Measurements from ENCODE around the gene AIFM3. TPM values are rescaled to one million over a fixed set of nuclear protein-coding genes. Genes with fewer than 3 reads are reported as not detected.
"Not testable (repeated sequence)": the region's sequence is repeated elsewhere in the genome, so short reads cannot be mapped to it uniquely, and the experiment has no call there.

The AIFM3 gene
- total RNA-seq, 2 experiments from 2014 or later: not detected

DNA sequence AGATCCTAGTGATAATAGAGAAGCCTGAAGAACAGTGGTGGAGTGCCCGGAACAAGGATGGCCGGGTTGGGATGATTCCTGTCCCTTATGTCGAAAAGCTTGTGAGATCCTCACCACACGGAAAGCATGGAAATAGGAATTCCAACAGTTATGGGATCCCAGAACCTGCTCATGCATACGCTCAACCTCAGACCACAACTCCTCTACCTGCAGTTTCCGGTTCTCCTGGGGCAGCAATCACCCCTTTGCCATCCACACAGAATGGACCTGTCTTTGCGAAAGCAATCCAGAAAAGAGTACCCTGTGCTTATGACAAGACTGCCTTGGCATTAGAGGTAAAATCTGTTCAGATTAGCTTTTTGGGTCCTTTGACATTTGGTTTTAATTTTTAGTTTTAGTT lies 33.1 kb upstream of the AIFM3 start:
- no peak for DNase-seq
- Mint-ChIP-seq H3K9me3 (no peaks in the 10 kb centered on the region), H3K27ac (no peak overlapping the region), H3K4me3 (no peak overlapping the region), H3K27me3 (no peaks in the 10 kb centered on the region), H3K36me3 (peaks cover 41% of the 10 kb centered on the region), H3K4me1 (ENCODE audit: low read depth) (peaks cover 56% of the 10 kb centered on the region)
- CTCF ChIA-PET: no interaction called here
- POLR2A ChIA-PET: no interaction called here
- intact Hi-C loops (cut with micrococcal nuclease): no loop called here

DNA sequence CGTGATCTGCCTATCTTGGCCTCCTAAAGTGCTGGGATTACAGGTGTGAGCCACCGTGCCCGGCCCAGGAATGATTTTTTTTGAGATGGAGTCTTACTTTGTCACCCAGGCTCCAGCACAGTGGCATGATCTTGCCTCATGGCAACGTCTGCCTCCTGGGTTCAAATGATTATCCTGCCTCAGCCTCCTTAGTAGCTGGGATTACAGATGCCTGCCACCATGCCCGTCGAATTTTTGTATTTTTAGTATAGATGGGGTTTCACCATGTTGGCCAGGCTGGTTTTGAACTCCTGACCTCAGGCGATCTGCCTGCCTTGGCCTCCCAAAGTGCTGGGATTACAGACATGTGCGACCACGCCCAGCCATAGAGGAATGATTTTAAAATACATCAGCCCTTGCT lies 32.0 kb upstream of the AIFM3 start:
- H3K27me3 Mint-ChIP-seq; CTCF ChIA-PET; H3K4me3 Mint-ChIP-seq; intact Hi-C loops (cut with micrococcal nuclease); POLR2A ChIA-PET; H3K27ac Mint-ChIP-seq; H3K9me3 Mint-ChIP-seq; DNase-seq: not testable (repeated sequence)
- peaks cover 57% of the 10 kb centered on the region for H3K4me1 Mint-ChIP-seq (ENCODE audit: low read depth)
- H3K36me3 Mint-ChIP-seq: peaks cover 37% of the 10 kb centered on the region

DNA sequence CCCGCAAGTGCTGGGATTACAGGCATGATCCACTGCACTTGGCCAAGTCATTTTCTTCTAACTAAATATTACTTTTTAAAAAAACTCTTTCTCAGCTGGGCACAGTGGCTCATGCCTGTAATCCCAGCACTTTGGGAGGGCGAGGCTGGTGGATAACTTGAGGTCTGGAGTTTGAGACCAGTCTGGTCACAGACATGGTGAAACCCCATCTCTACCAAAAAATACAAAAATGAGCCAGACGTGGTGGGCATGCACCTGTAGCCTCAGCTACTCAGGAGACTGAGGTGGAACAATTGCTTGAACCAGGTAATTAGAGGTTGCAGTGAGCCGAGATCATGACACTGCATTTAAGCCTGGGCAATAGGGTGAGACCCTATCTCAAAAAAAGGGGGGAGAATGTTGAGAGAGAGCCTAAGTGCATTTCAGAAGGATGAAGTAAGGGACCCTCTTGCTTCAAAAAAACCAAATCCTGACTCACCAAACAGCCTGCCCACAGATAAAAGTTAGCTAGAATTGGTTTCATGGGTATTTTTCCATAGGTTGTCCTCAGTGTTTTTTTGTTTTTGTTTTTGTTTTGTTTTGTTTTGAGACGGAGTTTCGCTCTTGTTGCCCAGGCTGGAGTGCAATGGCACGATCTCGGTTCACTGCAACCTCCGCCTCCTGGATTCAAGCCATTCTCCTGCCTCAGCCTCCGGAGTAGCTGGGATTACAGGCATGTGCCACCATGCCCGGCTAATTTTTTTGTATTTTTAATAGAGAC lies 31.1 kb upstream of the AIFM3 start:
- H3K36me3 Mint-ChIP-seq: peaks cover 44% of the 10 kb centered on the region
- POLR2A ChIA-PET; H3K27me3 Mint-ChIP-seq; DNase-seq; H3K9me3 Mint-ChIP-seq; intact Hi-C loops (cut with micrococcal nuclease); H3K27ac Mint-ChIP-seq; H3K4me3 Mint-ChIP-seq: not testable (repeated sequence)
- CTCF ChIA-PET: interaction anchor here (1.1 kb wide), 1 partner anchor 26 kb away, joined by 3 read pairs; no protein-coding TSS in a partner anchor
- peaks cover 66% of the 10 kb centered on the region for H3K4me1 Mint-ChIP-seq (ENCODE audit: low read depth)

DNA sequence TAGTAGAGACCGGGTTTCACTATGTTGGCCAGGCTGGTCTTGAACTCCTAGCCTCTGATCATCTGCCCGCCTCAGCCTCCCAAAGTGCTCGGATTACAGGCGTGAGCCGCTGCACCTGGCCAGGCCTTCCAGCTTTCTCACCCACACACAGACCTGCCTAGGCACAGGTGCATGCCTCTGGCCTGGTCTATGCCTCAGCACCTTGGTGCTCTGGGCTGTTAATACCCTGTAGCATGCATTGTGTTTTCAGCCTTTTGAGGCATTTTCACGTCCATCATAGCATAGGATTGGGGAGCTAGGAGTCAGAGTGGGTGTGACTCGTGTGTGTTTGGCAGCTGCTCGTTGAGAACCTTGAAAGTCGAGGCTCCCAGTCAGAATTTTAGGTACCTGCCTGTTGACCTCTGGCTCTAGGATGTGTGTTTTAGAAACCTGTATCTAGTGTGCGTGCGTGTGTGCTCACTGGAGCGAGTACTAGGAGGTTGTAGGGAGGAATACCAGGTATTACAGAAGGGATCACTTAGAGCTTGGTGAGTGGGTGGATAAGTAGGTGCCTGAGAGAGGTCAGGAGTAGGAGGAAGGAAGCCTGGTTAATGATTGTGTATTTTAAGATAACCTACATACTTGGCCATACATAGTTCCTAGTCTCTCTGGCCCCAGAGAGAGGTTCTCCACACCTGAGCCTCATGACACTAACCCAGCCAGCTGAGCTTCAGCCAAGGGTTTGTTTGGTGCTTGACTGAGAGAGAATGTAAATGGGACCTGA lies 29.8 kb upstream of the AIFM3 start:
- CTCF ChIA-PET: interaction anchor here (1.5 to 1.6 kb wide), 2 partner anchors 17 to 165 kb away, joined by 4 read pairs; no protein-coding TSS in a partner anchor
- no peak for DNase-seq
- POLR2A ChIA-PET: no interaction called here
- Mint-ChIP-seq H3K4me3 (no peak overlapping the region), H3K9me3 (no peaks in the 10 kb centered on the region), H3K27me3 (no peaks in the 10 kb centered on the region), H3K4me1 (ENCODE audit: low read depth) (peaks cover 74% of the 10 kb centered on the region), H3K27ac (no peak overlapping the region), H3K36me3 (peaks cover 45% of the 10 kb centered on the region)
- intact Hi-C loops (cut with micrococcal nuclease): no loop called here

DNA sequence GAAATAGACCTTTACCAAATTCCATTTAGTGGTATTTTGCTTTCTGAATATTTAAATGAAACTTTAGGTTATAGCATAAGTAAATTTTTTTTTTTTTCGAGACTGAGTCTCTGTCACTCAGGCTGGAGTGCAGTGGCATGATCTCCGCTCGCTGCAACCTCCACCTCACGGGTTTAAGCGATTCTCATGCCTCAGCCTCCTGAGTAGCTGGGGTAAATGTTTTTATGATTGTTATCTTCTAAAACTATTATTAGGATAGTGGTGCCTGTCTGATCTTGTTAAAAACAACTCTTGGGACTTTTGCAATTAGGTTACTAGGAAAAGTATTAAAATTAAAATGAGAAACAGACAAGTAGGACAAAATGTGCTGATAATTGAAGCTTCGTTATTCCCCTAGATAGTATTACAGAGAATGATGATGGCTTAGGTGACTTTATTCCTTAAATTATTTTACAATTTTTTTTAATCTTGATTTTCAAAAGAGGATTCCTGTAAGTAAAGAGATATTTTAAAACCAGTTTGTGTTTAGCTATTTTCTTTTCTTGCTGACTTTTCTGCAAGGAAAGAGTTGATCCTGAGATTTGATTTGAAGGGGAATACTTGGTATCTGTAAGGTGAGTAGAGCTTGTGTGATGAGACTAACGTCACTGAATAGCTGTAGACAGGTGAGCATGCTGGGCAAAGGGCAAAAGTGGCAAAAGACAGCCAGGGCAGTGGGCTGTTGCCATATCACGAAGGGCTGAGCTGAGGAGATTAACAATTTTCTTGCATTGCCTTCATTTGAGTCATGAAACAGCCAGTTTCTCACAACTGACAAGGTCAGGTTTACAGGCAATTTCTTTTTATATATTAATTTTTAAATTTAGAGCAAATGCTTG lies 29.0 kb upstream of the AIFM3 start:
- Mint-ChIP-seq H3K4me1 (ENCODE audit: low read depth) (peaks cover 73% of the 10 kb centered on the region), H3K4me3 (no peak overlapping the region), H3K9me3 (no peaks in the 10 kb centered on the region), H3K36me3 (peaks cover 45% of the 10 kb centered on the region), H3K27me3 (no peaks in the 10 kb centered on the region), H3K27ac (no peak overlapping the region)
- DNase-seq: no peak
- intact Hi-C loops (cut with micrococcal nuclease): no loop called here
- ChIA-PET POLR2A (no interaction called here), CTCF (interaction anchor here (1.0 to 1.6 kb wide), 3 partner anchors 17 to 164 kb away, joined by 4 read pairs; no protein-coding TSS in a partner anchor)

DNA sequence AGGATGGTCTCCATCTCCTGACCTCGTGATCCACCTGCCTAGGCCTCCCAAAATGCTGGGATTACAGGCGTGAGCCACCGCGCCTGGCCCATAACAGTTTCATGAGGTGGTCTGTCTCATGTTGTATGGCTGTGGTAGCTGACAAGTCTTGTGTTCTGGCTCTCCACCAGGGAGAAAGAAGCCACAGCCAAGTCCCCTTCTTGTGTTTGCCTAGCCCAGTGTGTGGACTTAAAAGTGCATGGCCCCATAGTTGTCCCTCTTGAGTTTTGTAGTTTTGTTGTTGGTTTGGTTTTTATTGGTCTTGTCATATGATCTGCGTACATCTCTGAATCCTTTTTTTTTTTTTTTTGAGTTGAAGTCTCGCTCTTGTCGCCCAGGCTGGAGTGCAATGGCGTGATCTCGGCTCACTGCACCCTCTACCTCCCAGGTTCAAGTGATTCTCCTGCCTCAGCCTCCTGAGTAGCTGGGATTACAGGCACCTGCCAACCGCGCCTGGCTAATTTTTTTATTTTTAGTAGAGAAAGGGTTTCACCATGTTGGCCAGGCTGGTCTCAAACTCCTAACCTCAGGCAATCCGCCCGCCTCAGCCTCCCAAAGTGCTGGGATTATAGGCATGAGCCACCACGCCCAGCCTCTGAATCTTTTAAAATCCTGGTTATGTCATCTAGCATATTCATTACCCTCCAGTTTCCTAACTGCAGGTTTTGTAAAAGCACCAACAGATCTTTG lies 27.4 kb upstream of the AIFM3 start:
- POLR2A ChIA-PET: interaction anchor here (0.6 to 0.7 kb wide), 2 partner anchors 14 to 108 kb away, joined by 3 read pairs; no protein-coding TSS in a partner anchor
- intact Hi-C loops (cut with micrococcal nuclease); H3K4me3 Mint-ChIP-seq; H3K27me3 Mint-ChIP-seq; DNase-seq; H3K27ac Mint-ChIP-seq; H3K9me3 Mint-ChIP-seq: not testable (repeated sequence)
- H3K4me1 Mint-ChIP-seq (ENCODE audit: low read depth): peaks cover 74% of the 10 kb centered on the region
- CTCF ChIA-PET: interaction anchor here (0.6 kb wide), 1 partner anchor 302 kb away, joined by 3 read pairs; no protein-coding TSS in a partner anchor
- H3K36me3 Mint-ChIP-seq: peaks cover 38% of the 10 kb centered on the region

DNA sequence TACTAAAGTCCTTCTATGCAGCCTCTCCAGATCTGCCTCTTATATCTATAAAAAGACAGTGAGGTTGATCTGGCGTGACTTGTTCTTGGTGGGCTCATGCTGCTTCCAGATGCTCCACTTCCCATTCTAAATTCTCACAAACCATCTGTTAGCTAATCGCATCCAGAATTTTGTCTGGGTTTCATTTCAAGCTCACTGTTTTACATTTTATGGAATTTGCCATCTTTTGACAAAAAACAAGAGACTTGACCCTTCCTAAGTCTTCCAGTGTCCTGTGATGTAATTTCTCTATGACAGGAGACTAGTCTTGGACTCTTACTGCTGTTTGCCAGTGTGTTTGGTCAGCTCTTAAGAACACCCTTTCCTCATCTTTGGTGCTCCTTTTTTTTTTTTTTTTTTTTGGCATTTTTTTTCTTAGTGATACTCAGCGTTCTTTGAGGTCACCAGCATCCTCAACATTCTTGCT lies 26.8 kb upstream of the AIFM3 start:
- H3K27me3 Mint-ChIP-seq: no peaks in the 10 kb centered on the region
- H3K36me3 Mint-ChIP-seq: peaks cover 38% of the 10 kb centered on the region
- DNase-seq: no peak
- intact Hi-C loops (cut with micrococcal nuclease): no loop called here
- H3K4me1 Mint-ChIP-seq (ENCODE audit: low read depth): peaks cover 72% of the 10 kb centered on the region
- no peak overlapping the region for H3K27ac Mint-ChIP-seq
- no peaks in the 10 kb centered on the region for H3K9me3 Mint-ChIP-seq
- CTCF ChIA-PET: interaction anchor here (0.6 kb wide), 1 partner anchor 302 kb away, joined by 3 read pairs; no protein-coding TSS in a partner anchor
- POLR2A ChIA-PET: interaction anchor here (0.6 to 0.7 kb wide), 2 partner anchors 14 to 108 kb away, joined by 3 read pairs; no protein-coding TSS in a partner anchor
- no peak overlapping the region for H3K4me3 Mint-ChIP-seq

DNA sequence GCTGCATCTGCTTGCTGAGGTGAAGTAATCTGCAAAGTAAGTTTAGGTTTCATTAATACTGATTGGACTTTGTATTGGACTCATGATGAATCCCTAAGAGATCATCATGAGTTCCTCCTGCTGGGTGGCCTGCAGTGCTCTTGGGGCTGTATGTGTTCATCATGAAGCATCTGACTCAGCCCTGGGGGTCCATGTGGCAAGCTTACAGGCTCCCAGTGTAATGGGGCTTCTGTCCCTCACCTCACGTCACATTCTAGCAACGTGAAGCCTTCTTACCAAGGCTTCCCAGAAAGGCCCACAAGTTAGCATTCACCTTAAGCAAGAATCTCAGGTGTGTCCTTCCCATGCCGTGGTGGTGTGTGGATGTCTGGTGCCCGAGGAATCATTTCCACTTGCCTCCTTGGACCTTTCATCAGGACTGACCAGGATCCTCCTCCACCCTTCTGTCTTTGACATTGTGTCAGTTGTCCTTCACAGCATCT lies 26.1 kb upstream of the AIFM3 start:
- Mint-ChIP-seq H3K27me3 (no peaks in the 10 kb centered on the region), H3K4me3 (no peak overlapping the region), H3K27ac (no peak overlapping the region), H3K4me1 (ENCODE audit: low read depth) (peaks cover 74% of the 10 kb centered on the region), H3K36me3 (peaks cover 37% of the 10 kb centered on the region), H3K9me3 (no peaks in the 10 kb centered on the region)
- intact Hi-C loops (cut with micrococcal nuclease): no loop called here
- ChIA-PET CTCF (no interaction called here), POLR2A (no interaction called here)
- no peak for DNase-seq

DNA sequence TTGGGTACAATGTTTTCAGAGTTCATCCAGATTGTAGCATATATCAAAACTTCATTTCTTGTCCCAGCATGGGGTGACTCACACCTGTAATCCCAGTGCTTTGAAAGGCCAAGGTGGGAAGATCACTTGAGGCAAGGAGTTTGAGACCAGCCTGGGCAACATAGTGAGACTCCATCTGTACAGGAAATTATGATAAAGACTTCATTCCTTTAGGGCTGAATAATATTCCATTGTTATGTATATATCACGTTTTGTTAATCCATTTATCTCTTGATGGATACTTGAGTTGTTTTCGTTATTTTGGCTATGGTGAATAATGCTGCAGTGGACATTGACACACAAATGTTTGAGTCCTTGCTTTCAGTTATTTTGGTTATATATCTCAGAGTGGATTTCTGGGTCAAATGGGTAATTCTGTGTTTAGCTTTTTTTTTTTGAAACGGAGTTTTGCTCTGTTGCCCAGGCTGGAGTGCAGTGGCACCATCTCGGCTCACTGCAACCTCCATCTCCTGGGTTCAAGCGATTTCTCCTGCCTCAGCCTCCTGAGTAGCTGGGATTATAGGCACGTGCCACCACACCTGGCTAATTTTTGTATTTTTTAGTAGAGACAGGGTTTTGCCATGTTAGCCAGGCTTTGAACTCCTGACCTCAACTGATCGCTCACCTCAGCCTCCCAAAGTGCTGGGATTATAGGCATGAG lies 24.7 kb upstream of the AIFM3 start:
- H3K4me3 Mint-ChIP-seq; H3K27me3 Mint-ChIP-seq; POLR2A ChIA-PET; intact Hi-C loops (cut with micrococcal nuclease); DNase-seq; H3K9me3 Mint-ChIP-seq; H3K27ac Mint-ChIP-seq: not testable (repeated sequence)
- CTCF ChIA-PET: interaction anchor here (0.5 kb wide), 1 partner anchor 8 kb away, joined by 3 read pairs; no protein-coding TSS in a partner anchor
- H3K36me3 Mint-ChIP-seq: peaks cover 27% of the 10 kb centered on the region
- H3K4me1 Mint-ChIP-seq (ENCODE audit: low read depth): peaks cover 75% of the 10 kb centered on the region

DNA sequence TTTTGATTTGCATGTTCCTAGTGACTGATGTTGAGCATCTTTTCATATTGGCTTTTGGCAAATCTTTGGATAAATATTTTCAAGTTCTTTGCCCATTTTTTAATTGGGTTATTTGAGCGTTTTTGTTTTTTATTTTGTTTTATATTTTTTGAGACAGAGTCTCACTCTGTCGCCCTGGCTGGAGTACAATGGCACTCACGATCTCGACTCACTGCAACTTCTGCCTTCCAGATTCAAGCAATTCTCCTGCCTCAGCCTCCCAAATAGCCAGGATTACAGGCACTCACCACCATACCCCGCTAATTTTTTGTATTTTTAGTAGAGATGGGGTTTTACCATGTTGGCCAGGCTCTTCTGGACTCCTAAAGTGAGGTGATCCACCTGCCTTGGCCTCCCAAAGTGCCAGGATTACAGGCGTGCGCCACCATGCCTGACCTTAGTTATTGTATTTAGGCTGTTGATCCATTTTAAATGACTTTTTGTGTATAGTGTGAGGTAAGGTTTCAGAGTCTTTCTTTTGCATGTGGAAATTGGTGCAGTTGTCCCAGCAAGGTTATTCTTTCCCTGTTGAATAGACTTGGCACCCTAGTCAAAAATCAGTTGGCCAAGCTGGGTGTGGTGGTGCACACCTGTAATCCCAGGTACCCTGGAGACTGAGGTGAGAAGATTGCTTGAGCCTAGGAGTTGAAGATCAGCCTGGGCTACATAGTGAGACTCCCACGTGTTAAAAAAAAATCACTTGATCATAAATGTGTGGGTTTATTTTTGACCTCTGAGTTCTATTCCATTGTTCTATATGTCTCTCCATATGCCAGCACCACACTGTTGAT lies 23.7 kb upstream of the AIFM3 start:
- ChIA-PET POLR2A (interaction anchor here (0.6 kb wide), 1 partner anchor 17 kb away, joined by 3 read pairs; no protein-coding TSS in a partner anchor), CTCF (no interaction called here)
- intact Hi-C loops (cut with micrococcal nuclease): no loop called here
- Mint-ChIP-seq H3K9me3 (no peaks in the 10 kb centered on the region), H3K27ac (no peak overlapping the region), H3K36me3 (peaks cover 26% of the 10 kb centered on the region), H3K27me3 (no peaks in the 10 kb centered on the region), H3K4me3 (no peak overlapping the region), H3K4me1 (ENCODE audit: low read depth) (peaks cover 74% of the 10 kb centered on the region)
- DNase-seq: no peak

Data from activated CD4-positive, alpha-beta memory T cell treated with anti-CD3 and anti-CD28 coated beads for 36 hours (primary cell).